ENCODE data around the gene ASF1B. TPM values are rescaled to one million over a fixed set of nuclear protein-coding genes. Genes with fewer than 3 reads are reported as not detected.

The ASF1B gene
- total and polyA plus RNA-seq, 2 donors (not counting 1 experiment from before 2014, with no cell fraction given) = 1.9 to 2.5 TPM

GRCh38 chr19:14091813-14092462, 44.5 kb downstream of the ASF1B start:
- TF ChIP-seq CTCF (IDR thresholded peaks at IDR 0.05) (no peak), EZH2 (IDR thresholded peaks at IDR 0.05; ENCODE audit: borderline replicate concordance, insufficient read depth, low read depth, low read length, poor library complexity, severe bottlenecking) (no peak)
- peak overlapping the region; percentile 81 for H3K9ac ChIP-seq (ENCODE audit: low read length)
- intact Hi-C loops (cut with micrococcal nuclease) = loop anchor here (1.0 to 10.0 kb wide), 5 partner anchors 11 to 817 kb away; partner anchors contain the start of genes ASF1B and PRKACA
- H3K4me2 ChIP-seq (replicated peaks; ENCODE audit: low read depth, low read length, poor library complexity, severe bottlenecking) = peak overlapping the region; percentile 94
- H3K4me3 ChIP-seq (ENCODE audit: control extremely low read depth in 1 of 5, extremely low read depth in 1 of 5, insufficient read depth in 1 of 5, low read depth in 2 of 5, low read length in 4 of 5) = peak overlapping the region; percentile 81 to 89 (median 82)
- H3K36me3 ChIP-seq (replicated peaks in 1 of 2; ENCODE audit: control extremely low read depth in 1 of 2, control insufficient read depth in 1 of 2, extremely low read depth in 1 of 2, insufficient read depth in 2 of 2, low read length in 1 of 2) = peaks cover 0 to 6% of the 10 kb centered on the region in 2 experiments
- Mint-ChIP-seq H3K27ac (peak overlapping the region; percentile 99), H3K4me1 (peaks cover 15% of the 10 kb centered on the region), H3K4me3 (peak overlapping the region; percentile 100), H3K27me3 (no peaks in the 10 kb centered on the region), H3K9me3 (ENCODE audit: insufficient read depth) (peaks cover 8% of the 10 kb centered on the region)
- DNase-seq = no peak
- no peaks in the 10 kb centered on the region for H3K79me2 ChIP-seq (ENCODE audit: control insufficient read depth, insufficient read depth, low read length)
- peak overlapping the region; percentile 69 to 87 for H3K27ac ChIP-seq (ENCODE audit: low read length in 2 of 2)
- WGBS (ENCODE audit: insufficient coverage) = 2% methylated on average over 7 of the region's 15 CpGs
- H3K27me3 ChIP-seq (replicated peaks in 1 of 4; ENCODE audit: control extremely low read depth in 1 of 4, control insufficient read depth in 3 of 4, insufficient read depth in 4 of 4, low read length in 3 of 4) = no peaks in the 10 kb centered on the region
- CTCF ChIA-PET = interaction anchor here (0.6 to 1.6 kb wide), 6 partner anchors 11 to 1158 kb away, joined by 3 to 13 read pairs (median 4); partner anchors contain the start of gene ASF1B
- no peak for ATAC-seq (ENCODE audit: low read depth)
- POLR2A ChIA-PET = interaction anchor here (0.7 to 1.5 kb wide), 4 partner anchors 10 to 554 kb away, joined by 3 to 6 read pairs (median 4); partner anchors contain the start of genes ASF1B and PRKACA
- H2AFZ ChIP-seq (ENCODE audit: insufficient read depth, low read depth, low read length, poor library complexity, severe bottlenecking) = peak overlapping the region; percentile 90
- peaks cover 11% of the 10 kb centered on the region for H4K20me1 ChIP-seq (ENCODE audit: control insufficient read depth, insufficient read depth, low read length, poor library complexity, severe bottlenecking)
- peaks cover 11 to 18% of the 10 kb centered on the region in 2 donors for H3K4me1 ChIP-seq (ENCODE audit: control insufficient read depth in 2 of 2, insufficient read depth in 2 of 2, low read length in 2 of 2)
- peaks cover 2 to 9% (median 8%) of the 10 kb centered on the region in 3 donors for H3K9me3 ChIP-seq (ENCODE audit: control extremely low read depth in 1 of 3, control insufficient read depth in 2 of 3, insufficient read depth in 1 of 3, low read length in 2 of 3)
